Right ventricle myocardium inferior (tissue), 1 donor: ENCODE data around the gene DIO1. TPM values are rescaled to one million over a fixed set of nuclear protein-coding genes. Genes with fewer than 3 reads are reported as not detected.
A peak's percentile ranks its signal among the peaks of the same experiment; 100 is the strongest.
"Not testable (repeated sequence)": the region's sequence is repeated elsewhere in the genome, so short reads cannot be mapped to it uniquely, and the experiment has no call there.

Source experiments
- ATAC-seq: fragments of 200-7000 bp; cut with Tn5 transposase; one replicate; pipeline ENCODE4 v1.9.1; 2020; ENCODE audit warnings: mild to moderate bottlenecking, moderate library complexity
- DNase-seq: peaks from one replicate; pipeline ENCODE4 v3.0.0; 2021; ENCODE audit errors: missing footprints
- intact Hi-C: fragments of 100-400 bp; cut with DNase I; formaldehyde crosslinking; loops from one replicate; pipeline ENCODE4 v1.11.0; 2022
- long read RNA-seq: library from polyadenylated mRNA; unstranded; transcript quantifications from one replicate; pipeline ENCODE4 v2.0.0, GENCODE V29; 2021
- total RNA-seq: library from RNA; stranded (reverse); fragmentation: NEBNext Ultra II Directional; extraction: Animal tissue kit (Norgen Biotek cat#: 25700); gene quantifications from one replicate; pipeline ENCODE4 v1.2.1, GENCODE V29; 2021
- donor health status: DM: no; HTN: yes; CAD: no; lungs with severe emphysema.

Gene DIO1
- not detected for total RNA-seq
- long read RNA-seq: 0 reads

DNA sequence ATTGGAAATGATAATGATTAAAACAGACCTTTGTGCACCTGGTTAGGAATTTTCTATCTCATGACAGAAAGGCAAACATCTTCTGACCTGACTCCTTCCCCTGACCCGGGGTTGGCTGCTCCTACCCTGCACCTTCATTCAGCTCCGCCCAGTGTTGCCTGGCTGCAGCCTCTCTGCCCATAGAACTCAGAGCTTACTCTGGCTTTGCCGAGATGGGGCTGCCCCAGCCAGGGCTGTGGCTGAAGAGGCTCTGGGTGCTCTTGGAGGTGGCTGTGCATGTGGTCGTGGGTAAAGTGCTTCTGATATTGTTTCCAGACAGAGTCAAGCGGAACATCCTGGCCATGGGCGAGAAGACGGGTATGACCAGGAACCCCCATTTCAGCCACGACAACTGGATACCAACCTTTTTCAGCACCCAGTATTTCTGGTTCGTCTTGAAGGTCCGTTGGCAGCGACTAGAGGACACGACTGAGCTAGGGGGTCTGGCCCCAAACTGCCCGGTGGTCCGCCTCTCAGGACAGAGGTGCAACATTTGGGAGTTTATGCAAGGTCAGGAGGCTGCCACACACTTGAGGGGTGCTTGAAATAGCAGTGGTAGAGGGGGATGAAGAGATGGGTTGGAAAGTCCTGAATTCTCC, at the start of gene DIO1:
TSS of gene DIO1 (plus strand) at position 189 of the 638 bp plus-strand sequence. CDS start at position 213, 24 bp downstream.
- intact Hi-C loops: loop anchor here (5.0 kb wide), 1 partner anchor 158 kb away; the partner anchor contains the start of genes TCEANC2 and TMEM59
- ATAC-seq (no peak), DNase-seq (no peak)

DNA sequence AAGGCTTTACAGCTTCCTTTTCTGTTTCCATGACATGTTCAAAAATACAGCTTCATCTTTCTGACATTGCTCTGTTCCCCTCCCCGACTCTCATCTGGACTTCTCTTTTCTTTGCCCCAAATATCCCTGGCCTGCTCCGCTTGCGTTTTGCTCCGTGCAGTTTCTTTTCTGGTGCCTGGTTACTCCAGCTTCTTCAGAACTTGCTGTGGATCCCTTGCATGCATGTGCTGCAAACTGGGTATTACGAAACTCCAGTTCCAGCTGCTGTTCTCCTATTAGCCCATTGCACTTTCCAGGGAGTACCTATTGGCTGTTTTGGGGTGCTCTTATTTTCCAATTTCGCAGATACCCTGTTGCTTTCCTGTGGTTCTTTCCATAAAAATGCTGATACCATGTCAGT, 46.0 kb upstream of the DIO1 start:
- DNase-seq (no peak), ATAC-seq (no peak)
- intact Hi-C loops: no loop called here

- intact Hi-C loops: no loop called here
- DNase-seq (no peak), ATAC-seq (no peak)
These were observed 43.8 kb upstream of the DIO1 start for GRCh38 chr1:53850082-53850673.

GRCh38 chr1:53851571-53852285, 42.3 kb upstream of the DIO1 start:
- intact Hi-C loops: no loop called here
- ATAC-seq (no peak), DNase-seq (no peak)

GRCh38 chr1:53860967-53861411, 33.0 kb upstream of the DIO1 start:
- ATAC-seq: peak; percentile 57

GRCh38 chr1:53862507-53862906, 31.5 kb upstream of the DIO1 start:
- no peak for DNase-seq
- intact Hi-C loops: loop anchor here (5.0 kb wide), 1 partner anchor 950 kb away; no protein-coding TSS in a partner anchor
- no peak for ATAC-seq

More at GRCh38 chr1:53860967-53861411, 33.0 kb upstream of the DIO1 start:
- intact Hi-C loops: loop anchor here (5.0 kb wide), 1 partner anchor 951 kb away; no protein-coding TSS in a partner anchor
- no peak for DNase-seq

DNA sequence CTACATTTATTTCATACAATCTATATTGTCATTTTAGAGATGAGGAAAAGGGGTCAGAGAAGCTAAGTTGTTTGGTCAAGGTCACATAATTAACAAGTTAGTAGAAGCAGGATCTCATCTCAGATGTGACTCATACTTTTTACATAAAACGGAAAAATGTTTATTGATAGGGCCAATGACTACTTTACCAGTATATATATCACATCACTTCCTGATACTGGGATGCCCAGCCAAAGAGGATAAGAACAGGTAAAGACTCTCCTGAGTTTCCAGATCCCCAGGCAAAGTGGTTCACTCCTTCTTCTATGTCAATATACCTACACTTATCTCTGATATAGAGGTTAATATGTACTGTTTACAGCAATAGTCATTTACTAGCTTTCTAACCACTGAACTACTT, 25.4 kb upstream of the DIO1 start:
- ATAC-seq: no peak
- no peak for DNase-seq
- intact Hi-C loops: no loop called here

DNA sequence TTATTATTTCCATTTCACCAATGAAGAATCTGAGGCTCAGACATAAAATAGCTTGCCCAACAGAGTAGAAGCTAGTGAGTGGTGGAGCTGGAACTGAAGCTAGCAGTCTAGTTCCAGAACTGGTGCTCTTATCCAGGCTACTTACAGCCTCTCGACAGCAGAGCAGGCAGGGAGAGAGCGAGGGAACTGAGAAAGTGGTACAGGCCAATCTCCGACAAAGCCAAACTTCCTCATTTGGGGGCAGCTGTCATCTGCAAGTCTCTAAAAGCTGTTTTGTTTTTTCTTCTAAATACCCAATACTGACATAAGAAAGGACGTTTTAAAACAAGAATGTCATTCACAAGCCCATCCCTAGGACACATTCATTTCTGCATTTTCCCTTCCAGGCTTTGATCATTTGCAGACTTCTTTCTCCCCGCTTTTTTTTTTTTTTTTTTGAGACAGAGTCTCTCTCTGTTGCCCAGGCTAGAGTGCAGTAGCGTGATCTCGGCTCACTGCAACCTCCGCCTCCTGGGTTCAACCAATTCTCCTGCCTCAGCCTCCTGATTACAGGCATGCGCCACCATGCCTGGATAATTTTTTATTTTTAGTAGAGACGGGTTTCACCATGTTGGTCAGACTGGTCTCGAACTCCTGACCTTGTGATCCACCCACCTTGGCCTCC, 24.4 kb upstream of the DIO1 start:
- intact Hi-C loops: no loop called here
- DNase-seq: no peak
- ATAC-seq: no peak

DNA sequence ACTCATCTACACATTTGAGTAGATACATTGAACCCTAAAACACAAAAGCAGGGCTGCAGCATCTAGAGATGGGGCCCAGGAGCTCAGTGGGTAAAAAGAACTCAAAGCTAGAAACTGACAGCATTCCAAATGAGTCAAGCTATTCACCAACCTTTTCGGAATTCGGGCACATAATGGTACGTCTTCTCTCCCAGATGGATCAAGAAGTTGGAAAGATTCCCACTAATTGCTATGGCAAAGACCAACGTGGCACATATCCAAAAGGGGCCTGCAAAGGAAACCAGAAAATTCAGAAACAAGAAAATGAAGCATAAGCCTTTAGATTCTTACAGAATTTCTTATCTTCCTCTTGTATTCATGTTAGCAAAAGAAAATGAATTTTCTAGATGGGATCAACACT, 22.8 kb upstream of the DIO1 start:
- DNase-seq: no peak
- intact Hi-C loops: no loop called here
- ATAC-seq: no peak

GRCh38 chr1:53871773-53872484, 22.1 kb upstream of the DIO1 start:
- intact Hi-C loops: no loop called here
- ATAC-seq: no peak
- no peak for DNase-seq

GRCh38 chr1:53875150-53875549, 18.8 kb upstream of the DIO1 start:
- DNase-seq, ATAC-seq, intact Hi-C loops: not testable (repeated sequence)

DNA sequence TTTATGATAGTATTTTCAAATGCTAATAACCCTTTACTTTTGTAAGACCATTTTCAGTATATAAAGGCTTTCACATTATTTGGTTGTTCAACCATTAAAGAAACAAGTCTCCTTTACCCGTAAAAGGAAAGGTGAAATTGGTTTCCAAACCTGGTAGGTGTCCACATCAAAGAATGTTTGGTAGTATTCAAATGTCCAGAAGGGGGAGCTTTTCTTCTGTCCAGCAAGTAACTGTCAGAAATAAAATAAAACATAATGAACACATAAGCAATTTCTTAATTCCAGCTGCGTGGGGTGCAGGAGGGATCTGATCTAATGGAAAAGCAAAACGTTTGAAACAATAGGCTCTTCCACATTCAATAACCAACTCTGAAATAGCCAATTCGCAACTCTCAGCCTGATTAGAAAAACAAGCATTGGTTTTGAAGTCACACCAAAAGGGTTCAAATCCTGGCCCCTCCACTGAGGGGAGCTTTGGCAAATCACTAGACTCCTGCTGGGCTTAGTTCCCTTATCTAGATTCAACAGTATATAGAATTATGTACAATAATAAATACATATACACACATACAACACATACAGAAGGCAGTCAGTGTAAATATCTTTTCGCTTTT, 15.4 kb upstream of the DIO1 start:
- intact Hi-C loops: no loop called here
- no peak for DNase-seq

DNA sequence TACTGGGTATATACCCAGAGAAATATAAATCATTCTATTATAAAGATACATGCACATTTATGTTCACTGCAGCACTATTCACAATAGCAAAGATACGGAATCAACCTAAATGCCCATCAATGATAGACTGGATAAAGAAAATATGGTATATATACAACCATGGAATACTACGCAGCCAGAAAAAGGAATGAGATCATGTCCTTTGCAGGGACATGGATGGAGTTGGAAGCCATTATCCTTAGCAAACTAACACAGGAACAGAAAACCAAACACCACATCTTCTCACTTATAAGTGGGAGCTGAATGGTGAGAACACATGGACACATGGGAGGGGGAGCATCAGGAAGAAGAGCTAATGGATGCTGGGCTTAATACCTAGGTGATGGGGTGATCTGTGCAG, 12.1 kb upstream of the DIO1 start:
- intact Hi-C loops, DNase-seq, ATAC-seq: not testable (repeated sequence)

More for the DNA sequence above, 15.4 kb upstream of the DIO1 start:
- no peak for ATAC-seq

- intact Hi-C loops, ATAC-seq, DNase-seq: not testable (repeated sequence)
These were observed 10.4 kb upstream of the DIO1 start for GRCh38 chr1:53883600-53883999.

GRCh38 chr1:53888681-53889080, 5.3 kb upstream of the DIO1 start:
- intact Hi-C loops: no loop called here
- ATAC-seq (no peak), DNase-seq (no peak)

DNA sequence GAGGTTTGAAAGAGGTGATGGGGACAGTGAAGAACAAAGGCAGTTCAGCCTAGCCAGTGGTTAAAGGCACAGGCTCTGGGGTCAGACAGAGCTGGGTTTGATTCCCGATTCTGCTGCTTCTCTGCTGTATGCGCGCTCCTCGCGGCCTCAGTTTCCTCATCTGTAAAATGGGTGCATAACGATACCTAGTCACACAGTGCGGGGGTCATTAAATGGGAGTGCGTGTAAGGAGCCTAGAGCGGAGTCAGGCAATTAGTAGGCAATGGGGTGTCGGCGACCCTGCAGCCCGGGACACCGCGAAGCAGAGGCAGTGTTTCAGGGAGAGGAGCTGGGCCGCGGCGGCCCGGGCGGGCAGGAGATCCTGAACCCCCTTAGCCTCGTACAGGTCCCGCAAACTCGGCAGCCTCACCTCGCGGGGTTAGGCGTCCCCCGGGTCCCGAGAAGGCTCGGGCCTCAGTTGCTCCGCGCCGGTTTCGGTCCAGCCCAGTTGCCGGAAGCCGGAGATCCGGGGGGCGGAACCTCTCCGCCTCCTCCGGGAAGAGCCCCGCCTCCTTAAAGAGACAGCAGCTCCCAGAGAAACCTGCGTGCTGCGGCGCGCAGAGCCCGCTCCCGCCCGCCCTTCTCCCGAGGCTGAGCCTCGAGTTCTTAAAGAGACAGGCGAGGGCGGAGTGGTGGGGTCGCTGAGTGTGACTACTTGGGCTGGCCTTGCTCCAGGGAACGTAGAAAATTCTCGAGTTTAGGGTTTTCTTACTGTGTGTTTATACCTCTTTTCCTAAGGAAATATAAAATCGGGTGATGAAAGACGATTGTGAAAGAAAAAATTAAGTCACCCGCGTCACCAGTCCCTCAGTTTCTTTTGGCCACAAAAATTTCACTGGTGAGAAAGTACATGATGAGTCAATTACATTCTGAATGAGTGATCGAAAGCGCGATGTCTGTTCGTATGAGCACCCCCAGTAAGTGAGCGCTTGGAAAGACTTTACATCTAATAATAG, 4.4 kb upstream of the DIO1 start, which contains the start of gene YIPF1:
TSS of gene YIPF1 (minus strand) at position 494 of the 995 bp plus-strand sequence. CDS start 860 bp downstream, outside the sequence.
- peak; percentile 96 for DNase-seq
- peak; percentile 99 for ATAC-seq
- intact Hi-C loops: loop anchor here (2.0 to 5.0 kb wide), 2 partner anchors 57 to 163 kb away; partner anchors contain the start of genes LRRC42, TCEANC2 and TMEM59

DNA sequence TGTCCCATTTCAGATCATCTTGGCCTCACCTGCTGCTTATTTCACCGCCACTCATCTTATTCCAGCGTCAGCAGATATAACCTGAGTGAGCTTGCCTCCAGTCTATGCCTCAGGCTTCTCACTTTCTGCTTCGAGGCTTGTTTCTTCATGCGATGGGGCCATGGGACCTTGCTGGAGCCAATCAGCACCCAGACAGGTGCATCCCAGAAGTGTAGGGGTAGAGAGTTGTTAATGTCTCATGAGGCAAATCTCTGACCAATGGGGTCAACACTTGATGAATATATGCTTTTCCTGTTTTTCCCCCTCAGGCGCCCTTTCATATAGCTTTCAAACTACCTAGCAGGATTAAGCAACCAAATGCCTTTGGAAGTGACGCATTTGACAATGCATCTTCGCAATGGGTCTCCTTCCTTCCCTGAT, 3.5 kb upstream of the DIO1 start:
- no peak for ATAC-seq
- intact Hi-C loops: loop anchor here (2.0 to 5.0 kb wide), 2 partner anchors 56 to 162 kb away; partner anchors contain the start of genes LRRC42, TCEANC2 and TMEM59
- DNase-seq: no peak
